ENCODE measurements around the gene PRAME. TPM values are rescaled to one million over a fixed set of nuclear protein-coding genes. Genes with fewer than 3 reads are reported as not detected.
"Not testable (repeated sequence)": the region's sequence is repeated elsewhere in the genome, so short reads cannot be mapped to it uniquely, and the experiment has no call there.

Gene PRAME
- total and polyA plus RNA-seq, 4 donors, result not detected

DNA sequence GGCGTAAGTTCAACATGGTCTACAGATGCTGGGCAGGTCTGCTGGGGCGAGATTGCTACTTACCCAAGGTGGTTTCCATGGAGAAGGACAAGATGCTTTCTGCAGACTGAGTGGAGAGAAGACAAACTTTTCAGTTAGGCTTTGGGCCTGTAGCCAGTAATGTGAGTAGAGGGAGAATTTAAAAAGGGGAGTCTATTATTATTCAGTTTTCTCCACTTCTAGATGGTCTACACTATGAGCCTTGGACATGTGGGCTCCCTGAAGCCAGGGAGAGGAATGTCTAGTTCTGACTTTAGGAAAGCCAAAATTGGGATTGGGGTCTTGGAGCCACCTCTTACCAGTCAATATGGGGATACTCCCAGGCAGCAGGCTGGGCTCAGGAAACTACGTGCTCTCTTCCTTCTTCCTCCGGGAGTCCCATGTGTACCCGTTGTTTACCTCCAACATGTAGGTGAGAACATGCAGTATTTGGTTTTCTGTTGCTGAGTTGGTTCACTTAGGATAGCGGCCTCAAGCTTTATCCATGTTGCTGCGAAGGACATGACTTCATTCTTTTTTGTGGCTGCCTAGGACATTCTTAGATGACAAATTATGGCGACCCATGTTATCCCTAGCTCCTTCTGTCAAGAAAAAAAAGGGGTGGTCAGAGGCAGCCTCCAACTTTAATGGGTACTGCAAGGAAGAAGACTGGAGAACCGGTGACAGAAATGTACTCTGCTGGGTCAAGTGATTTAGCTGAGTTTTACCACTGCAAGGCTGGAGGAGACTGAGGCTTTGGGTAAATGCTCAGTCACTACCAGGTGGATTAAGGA is 24.3 kb downstream of the PRAME start:
- H3K27ac ChIP-seq (ENCODE audit: low read depth in 1 of 2, low read length in 2 of 2), result no peak overlapping the region
- H3K4me1 ChIP-seq (ENCODE audit: control insufficient read depth in 1 of 2, insufficient read depth in 2 of 2, low read length in 2 of 2), result no peaks in the 10 kb centered on the region
- H3K36me3 ChIP-seq (ENCODE audit: control insufficient read depth in 1 of 2, insufficient read depth in 2 of 2, low read length in 1 of 2), result no peaks in the 10 kb centered on the region
- WGBS, 2 donors, result 81 to 83% methylated on average over 9 of the region's 9 CpGs
- peaks cover 1% of the 10 kb centered on the region for H3K9me3 ChIP-seq (ENCODE audit: control insufficient read depth, low read length)
- H3K27me3 ChIP-seq (ENCODE audit: control insufficient read depth in 1 of 2, insufficient read depth in 2 of 2, low read length in 1 of 2), result no peaks in the 10 kb centered on the region
- DNase-seq, result no peak
- H3K4me3 ChIP-seq (ENCODE audit: low read length in 2 of 2), result no peak overlapping the region
- intact Hi-C loops (cut with DNase I), result no loop called here
- no peak for ATAC-seq (ENCODE audit: low FRiP score)

DNA sequence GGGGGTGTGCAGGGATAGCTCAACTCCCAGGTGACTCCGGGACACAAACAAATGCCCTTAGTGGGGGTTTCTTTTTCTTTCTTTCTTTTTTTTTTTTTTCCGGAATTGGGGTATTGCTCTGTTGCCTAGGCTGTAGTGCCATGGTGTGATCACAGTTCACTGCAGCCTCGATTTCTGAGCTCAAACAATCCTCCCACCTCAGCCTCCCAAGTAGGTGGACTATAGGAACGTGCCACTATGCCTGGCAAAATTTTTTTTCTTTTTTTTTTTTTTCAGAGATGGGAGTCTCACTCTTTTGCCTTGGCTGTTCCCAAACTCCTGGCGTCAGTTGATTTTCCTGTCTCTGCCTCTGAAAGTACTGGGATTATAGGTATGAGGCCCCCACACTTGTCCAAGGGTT is 25.2 kb downstream of the PRAME start:
- no peaks in the 10 kb centered on the region for H3K36me3 ChIP-seq (ENCODE audit: control insufficient read depth in 1 of 2, insufficient read depth in 2 of 2, low read length in 1 of 2)
- no peak for DNase-seq
- H3K4me1 ChIP-seq (ENCODE audit: control insufficient read depth in 1 of 2, insufficient read depth in 2 of 2, low read length in 2 of 2), result no peaks in the 10 kb centered on the region
- intact Hi-C loops (cut with DNase I), result no loop called here
- no peak overlapping the region for H3K4me3 ChIP-seq (ENCODE audit: low read length in 2 of 2)
- no peak for ATAC-seq (ENCODE audit: low FRiP score)
- H3K27ac ChIP-seq (ENCODE audit: low read depth in 1 of 2, low read length in 2 of 2), result no peak overlapping the region
- H3K9me3 ChIP-seq (ENCODE audit: control insufficient read depth, low read length), result peaks cover 1% of the 10 kb centered on the region
- H3K27me3 ChIP-seq (ENCODE audit: control insufficient read depth in 1 of 2, insufficient read depth in 2 of 2, low read length in 1 of 2), result no peaks in the 10 kb centered on the region
- WGBS, 2 donors, result 70 to 73% methylated on average over 5 of the region's 5 CpGs

DNA sequence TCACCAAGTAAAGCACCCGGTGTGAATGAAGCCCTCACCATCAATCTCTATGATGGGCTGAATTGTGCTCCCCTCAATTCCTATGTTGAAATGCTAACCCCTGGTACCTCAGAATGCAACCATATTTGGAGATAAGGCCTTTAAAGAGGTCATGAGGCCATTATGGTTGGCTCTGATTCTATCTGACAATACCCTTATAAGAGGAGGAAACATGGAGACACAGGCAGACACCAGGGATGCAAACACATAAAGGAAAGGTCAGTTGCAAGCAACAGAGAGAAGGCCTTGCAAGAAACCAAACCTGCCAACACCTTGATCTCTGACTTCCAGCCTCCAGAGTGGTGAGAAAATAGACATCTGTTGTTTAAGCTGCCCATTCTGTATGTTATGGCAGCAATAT is 25.6 kb downstream of the PRAME start:
- H3K27me3 ChIP-seq (ENCODE audit: control insufficient read depth in 1 of 2, insufficient read depth in 2 of 2, low read length in 1 of 2), result no peaks in the 10 kb centered on the region
- DNase-seq (no peak), ATAC-seq (ENCODE audit: low FRiP score) (no peak)
- no peak overlapping the region for H3K27ac ChIP-seq (ENCODE audit: low read depth in 1 of 2, low read length in 2 of 2)
- no peak overlapping the region for H3K4me3 ChIP-seq (ENCODE audit: low read length in 2 of 2)
- no peaks in the 10 kb centered on the region for H3K36me3 ChIP-seq (ENCODE audit: control insufficient read depth in 1 of 2, insufficient read depth in 2 of 2, low read length in 1 of 2)
- no peaks in the 10 kb centered on the region for H3K4me1 ChIP-seq (ENCODE audit: control insufficient read depth in 1 of 2, insufficient read depth in 2 of 2, low read length in 2 of 2)
- intact Hi-C loops (cut with DNase I), result no loop called here
- 72 to 85% methylated on average over 1 of the region's 1 CpG for WGBS, 2 donors
- H3K9me3 ChIP-seq (ENCODE audit: control insufficient read depth, low read length), result no peaks in the 10 kb centered on the region

DNA sequence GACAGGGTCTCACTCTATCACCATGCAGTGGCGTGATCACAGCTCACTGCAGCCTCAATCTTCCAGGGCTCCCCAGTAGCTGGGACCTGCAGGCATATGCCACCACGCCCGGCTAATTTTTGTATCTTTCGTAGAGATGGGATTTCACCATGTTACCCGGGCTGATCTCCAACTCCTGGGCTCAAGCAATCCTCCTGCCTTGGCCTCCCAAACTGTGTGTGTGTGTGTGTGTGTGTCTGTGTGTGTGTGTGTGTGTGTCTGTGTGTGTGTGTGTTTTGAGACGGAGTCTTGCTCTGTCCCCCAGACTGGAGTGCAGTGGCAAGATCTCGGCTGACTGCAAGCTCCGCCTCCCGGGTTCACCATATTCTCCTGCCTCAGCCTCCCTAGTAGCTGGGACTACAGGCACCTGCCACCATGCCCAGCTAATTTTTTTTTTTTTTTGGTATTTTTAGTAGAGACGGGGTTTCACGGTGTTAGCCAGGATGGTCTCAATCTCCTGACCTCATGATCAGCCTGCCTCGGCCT is 26.5 kb downstream of the PRAME start:
- H3K27me3 ChIP-seq (ENCODE audit: control insufficient read depth in 1 of 2, insufficient read depth in 2 of 2, low read length in 1 of 2); DNase-seq; H3K9me3 ChIP-seq (ENCODE audit: control insufficient read depth, low read length); H3K4me3 ChIP-seq (ENCODE audit: low read length in 2 of 2); ATAC-seq (ENCODE audit: low FRiP score); H3K4me1 ChIP-seq (ENCODE audit: control insufficient read depth in 1 of 2, insufficient read depth in 2 of 2, low read length in 2 of 2); H3K36me3 ChIP-seq (ENCODE audit: control insufficient read depth in 1 of 2, insufficient read depth in 2 of 2, low read length in 1 of 2); intact Hi-C loops (cut with DNase I); H3K27ac ChIP-seq (ENCODE audit: low read depth in 1 of 2, low read length in 2 of 2): not testable (repeated sequence)
- 89% methylated on average over 12 of the region's 12 CpGs for WGBS, 2 donors

DNA sequence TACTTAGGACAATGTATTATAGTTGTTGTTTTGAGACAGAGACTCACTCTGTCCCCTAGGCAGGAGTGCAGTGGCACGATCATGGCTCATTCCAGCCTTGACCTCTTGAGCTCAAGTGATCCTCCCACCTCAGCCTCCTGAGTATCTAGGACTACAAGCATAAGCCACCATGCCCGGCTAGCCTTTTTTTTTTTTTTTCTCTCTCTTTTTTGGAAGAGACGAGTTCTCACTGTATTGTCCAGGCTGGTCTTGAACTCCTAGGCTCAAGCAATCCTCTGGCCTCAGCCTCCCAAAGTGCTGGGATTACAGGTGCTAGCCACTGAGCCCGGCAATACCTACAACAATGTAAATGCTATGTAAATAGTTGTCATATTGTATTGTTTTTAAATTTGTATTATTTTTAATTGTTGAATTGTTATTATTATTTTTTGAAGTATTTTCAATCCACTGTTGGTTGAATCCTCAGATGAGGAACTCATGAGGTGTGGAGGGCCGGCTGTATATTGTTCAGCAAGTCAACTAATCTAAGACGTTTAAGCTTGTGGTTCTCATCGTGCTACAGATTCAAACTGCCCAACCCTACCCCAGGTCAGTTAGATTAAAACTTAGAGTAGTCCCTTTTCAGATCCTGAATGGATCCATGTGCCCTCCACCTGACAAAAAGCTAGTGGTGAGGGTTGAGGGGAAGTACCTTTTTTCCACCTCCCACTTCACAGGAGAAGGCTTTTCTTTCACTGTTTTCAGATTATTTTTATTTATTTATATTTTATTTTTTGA is 27.1 kb downstream of the PRAME start:
- H3K9me3 ChIP-seq (ENCODE audit: control insufficient read depth, low read length), result no peaks in the 10 kb centered on the region
- H3K4me3 ChIP-seq (ENCODE audit: low read length in 2 of 2), result no peak overlapping the region
- ATAC-seq (ENCODE audit: low FRiP score) (no peak), DNase-seq (no peak)
- intact Hi-C loops (cut with DNase I), result no loop called here
- no peaks in the 10 kb centered on the region for H3K36me3 ChIP-seq (ENCODE audit: control insufficient read depth in 1 of 2, insufficient read depth in 2 of 2, low read length in 1 of 2)
- no peaks in the 10 kb centered on the region for H3K27me3 ChIP-seq (ENCODE audit: control insufficient read depth in 1 of 2, insufficient read depth in 2 of 2, low read length in 1 of 2)
- WGBS, 2 donors, result 81 to 86% methylated on average over 7 of the region's 7 CpGs
- H3K27ac ChIP-seq (ENCODE audit: low read depth in 1 of 2, low read length in 2 of 2), result no peak overlapping the region
- no peaks in the 10 kb centered on the region for H3K4me1 ChIP-seq (ENCODE audit: control insufficient read depth in 1 of 2, insufficient read depth in 2 of 2, low read length in 2 of 2)

DNA sequence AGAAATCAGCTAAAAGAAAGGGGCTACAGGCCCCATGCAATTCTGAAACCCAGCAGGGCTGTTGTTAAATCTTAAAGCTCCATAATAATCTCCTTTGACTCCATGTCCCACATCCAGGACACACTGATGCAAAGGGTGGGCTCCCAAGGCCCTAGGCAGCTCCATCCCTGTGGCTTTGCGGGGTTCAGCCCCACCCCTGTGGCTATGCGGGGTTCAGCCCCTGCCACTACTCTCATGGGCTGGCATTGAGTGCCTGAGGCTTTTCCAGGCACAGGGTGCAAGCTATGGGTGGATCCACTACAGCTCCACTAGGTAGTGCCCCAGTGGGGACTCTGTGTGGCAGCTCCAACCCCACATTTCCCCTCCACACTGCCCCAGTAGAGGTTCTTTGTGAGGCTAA is 30.3 kb downstream of the PRAME start:
- 84 to 85% methylated on average over 2 of the region's 2 CpGs for WGBS, 2 donors
- intact Hi-C loops (cut with DNase I), result no loop called here
- no peaks in the 10 kb centered on the region for H3K27me3 ChIP-seq (ENCODE audit: control insufficient read depth in 1 of 2, insufficient read depth in 2 of 2, low read length in 1 of 2)

DNA sequence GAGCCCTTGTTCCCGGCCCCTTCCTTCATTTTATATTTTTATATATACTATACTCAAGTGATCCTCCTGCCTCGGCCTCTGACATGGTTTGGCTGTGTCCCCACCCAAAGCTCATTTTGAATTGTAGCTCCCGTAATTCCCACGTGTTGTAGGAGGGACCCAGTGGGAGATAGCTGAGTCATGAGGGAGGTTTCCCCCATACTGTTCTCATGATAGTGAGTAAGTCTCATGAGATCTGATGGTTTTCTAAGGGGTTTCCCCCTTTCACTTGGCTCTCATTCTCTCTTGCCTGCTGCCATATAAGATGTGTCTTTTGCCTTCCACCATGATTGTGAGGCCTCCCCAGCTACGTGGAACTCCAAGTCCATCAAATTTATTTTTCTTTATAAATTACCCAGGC is 31.8 kb downstream of the PRAME start:
- no peak for ATAC-seq (ENCODE audit: low FRiP score)
- H3K36me3 ChIP-seq (ENCODE audit: control insufficient read depth in 1 of 2, insufficient read depth in 2 of 2, low read length in 1 of 2), result no peaks in the 10 kb centered on the region
- H3K4me1 ChIP-seq (ENCODE audit: control insufficient read depth in 1 of 2, insufficient read depth in 2 of 2, low read length in 2 of 2), result no peaks in the 10 kb centered on the region
- H3K27ac ChIP-seq (ENCODE audit: low read depth in 1 of 2, low read length in 2 of 2), result no peak overlapping the region
- DNase-seq, result no peak
- WGBS, 2 donors, result 73 to 79% methylated on average over 5 of the region's 5 CpGs
- H3K27me3 ChIP-seq (ENCODE audit: control insufficient read depth in 1 of 2, insufficient read depth in 2 of 2, low read length in 1 of 2), result no peaks in the 10 kb centered on the region
- no peak overlapping the region for H3K4me3 ChIP-seq (ENCODE audit: low read length in 2 of 2)
- intact Hi-C loops (cut with DNase I), result no loop called here
- no peaks in the 10 kb centered on the region for H3K9me3 ChIP-seq (ENCODE audit: control insufficient read depth, low read length)

More for the DNA sequence above, 30.3 kb downstream of the PRAME start:
- Histone ChIP-seq H3K36me3 (ENCODE audit: control insufficient read depth in 1 of 2, insufficient read depth in 2 of 2, low read length in 1 of 2) (no peaks in the 10 kb centered on the region), H3K9me3 (ENCODE audit: control insufficient read depth, low read length) (no peaks in the 10 kb centered on the region), H3K27ac (ENCODE audit: low read depth in 1 of 2, low read length in 2 of 2) (no peak overlapping the region), H3K4me3 (ENCODE audit: low read length in 2 of 2) (no peak overlapping the region), H3K4me1 (ENCODE audit: control insufficient read depth in 1 of 2, insufficient read depth in 2 of 2, low read length in 2 of 2) (no peaks in the 10 kb centered on the region)
- ATAC-seq (ENCODE audit: low FRiP score) (no peak), DNase-seq (no peak)

DNA sequence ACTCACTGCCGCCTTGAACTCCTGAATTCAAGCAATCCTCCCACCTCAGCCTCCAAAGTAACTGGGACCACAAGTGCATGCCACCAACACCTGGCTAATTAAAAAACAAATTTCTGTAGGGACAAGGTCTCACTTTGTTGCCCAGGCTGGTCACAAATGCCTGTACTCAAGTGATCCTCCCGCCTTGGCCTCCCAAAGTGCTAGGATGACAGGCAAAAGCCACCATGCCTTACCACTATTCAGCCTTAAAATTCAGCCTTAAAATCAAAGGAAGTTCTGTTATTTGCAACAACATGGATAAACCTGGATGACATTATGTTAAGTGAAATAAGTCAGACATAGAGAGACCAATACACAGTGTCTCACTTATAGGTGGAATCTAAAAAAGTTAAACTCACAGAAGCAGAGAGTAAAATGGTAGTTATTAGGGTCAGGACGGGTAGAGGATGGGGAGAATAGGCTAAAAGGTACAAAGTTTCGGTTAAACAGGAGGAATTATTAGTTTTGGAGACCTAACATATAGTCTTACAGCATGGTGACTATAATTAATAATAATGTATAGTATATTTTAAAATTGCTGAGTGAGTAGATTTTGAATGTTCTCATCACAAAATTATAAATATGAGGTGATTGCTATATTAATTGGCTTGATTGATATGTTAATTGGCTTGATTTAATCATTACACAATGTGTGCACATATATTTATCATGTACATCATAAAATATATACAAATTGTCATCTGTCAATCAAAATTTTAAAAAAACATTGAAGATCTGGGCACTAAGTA is 32.7 kb downstream of the PRAME start:
- WGBS, 2 donors, result 81 to 83% methylated on average over 4 of the region's 4 CpGs
- H3K36me3 ChIP-seq (ENCODE audit: control insufficient read depth in 1 of 2, insufficient read depth in 2 of 2, low read length in 1 of 2), result no peaks in the 10 kb centered on the region
- H3K4me3 ChIP-seq (ENCODE audit: low read length in 2 of 2), result no peak overlapping the region

More for the DNA sequence above, 32.7 kb downstream of the PRAME start:
- ATAC-seq (ENCODE audit: low FRiP score), result no peak
- H3K4me1 ChIP-seq (ENCODE audit: control insufficient read depth in 1 of 2, insufficient read depth in 2 of 2, low read length in 2 of 2), result no peaks in the 10 kb centered on the region
- H3K27me3 ChIP-seq (ENCODE audit: control insufficient read depth in 1 of 2, insufficient read depth in 2 of 2, low read length in 1 of 2), result no peaks in the 10 kb centered on the region
- intact Hi-C loops (cut with DNase I), result no loop called here
- H3K27ac ChIP-seq (ENCODE audit: low read depth in 1 of 2, low read length in 2 of 2), result no peak overlapping the region
- DNase-seq, result no peak
- H3K9me3 ChIP-seq (ENCODE audit: control insufficient read depth, low read length), result no peaks in the 10 kb centered on the region

All from aorta (tissue), 5 donors.